GM12874 (cell line): Measurements from ENCODE around the gene CSNK1G1.

Experiments used
- CTCF ChIP-seq: IDR thresholded peaks from 2 replicates; pipeline ENCODE4 v1.5.1; 2011; ENCODE audit warnings: low read depth, mild to moderate bottlenecking, control low read depth, low read length, moderate library complexity; ENCODE audit not compliant: insufficient read depth

CSNK1G1 gene

GRCh38 chr15:64117759-64118487 lies 238.1 kb downstream of the CSNK1G1 start:
- TF ChIP-seq CTCF: no peak
